HK-2 (cell line): ENCODE measurements around the gene RPIA.
A peak's percentile ranks its signal among the peaks of the same experiment; 100 is the strongest.
"Not testable (repeated sequence)": the region's sequence is repeated elsewhere in the genome, so short reads cannot be mapped to it uniquely, and the experiment has no call there.

Source experiments
- DNase-seq: peaks from one replicate; pipeline ENCODE4 v3.0.0-alpha.2; 2018; ENCODE audit not compliant: unreplicated experiment

Gene RPIA

GRCh38 chr2:88691339-88692183, at the start of gene RPIA:
Gene RPIA (plus strand): TSS chr2:88691673. CDS start chr2:88691699, 26 bp downstream.
- peak; percentile 99 for DNase-seq

- no peak for DNase-seq
Observed at GRCh38 chr2:88642278-88642677, 49.2 kb upstream of the RPIA start.

- DNase-seq: not testable (repeated sequence)
Observed at GRCh38 chr2:88645291-88645882, 46.1 kb upstream of the RPIA start.

- DNase-seq: no peak
Observed at GRCh38 chr2:88651646-88652045, 39.8 kb upstream of the RPIA start.

- DNase-seq: no peak
Observed at GRCh38 chr2:88654714-88655113, 36.8 kb upstream of the RPIA start.

GRCh38 chr2:88656690-88657089, 34.8 kb upstream of the RPIA start:
- DNase-seq: no peak

- no peak for DNase-seq
Observed at GRCh38 chr2:88657131-88657530, 34.3 kb upstream of the RPIA start.

GRCh38 chr2:88658326-88658725, 33.1 kb upstream of the RPIA start:
- DNase-seq: no peak

GRCh38 chr2:88658881-88659537, 32.5 kb upstream of the RPIA start:
- DNase-seq: no peak

GRCh38 chr2:88659538-88659915, 31.9 kb upstream of the RPIA start:
- no peak for DNase-seq

- no peak for DNase-seq
Observed at GRCh38 chr2:88660622-88661021, 30.9 kb upstream of the RPIA start.

GRCh38 chr2:88666576-88666975, 24.9 kb upstream of the RPIA start:
- DNase-seq: no peak

GRCh38 chr2:88667219-88667618, 24.3 kb upstream of the RPIA start:
- no peak for DNase-seq

- no peak for DNase-seq
Observed at GRCh38 chr2:88668862-88669261, 22.6 kb upstream of the RPIA start.

- DNase-seq: no peak
Observed at GRCh38 chr2:88669482-88670214, 21.8 kb upstream of the RPIA start.

- peak; percentile 7 for DNase-seq
Observed at GRCh38 chr2:88671786-88672427, 19.6 kb upstream of the RPIA start.

GRCh38 chr2:88673363-88673762, 18.1 kb upstream of the RPIA start:
- DNase-seq: no peak

GRCh38 chr2:88680266-88680902, 11.1 kb upstream of the RPIA start:
- no peak for DNase-seq

GRCh38 chr2:88680916-88681315, 10.6 kb upstream of the RPIA start:
- DNase-seq: no peak

- no peak for DNase-seq
Observed at GRCh38 chr2:88683160-88684021, 8.1 kb upstream of the RPIA start.
